OCI-LY7 (cell line): Measurements from ENCODE around the gene XAB2. TPM values are rescaled to one million over a fixed set of nuclear protein-coding genes. Genes with fewer than 3 reads are reported as not detected.

ENCODE experiments used
- BruUV-seq: library from RNA; stranded (reverse); fragments of 400-500 nt; replicated peaks from 2 replicates; lab custom pipeline; 2021; lab: Mats Ljungman, UMichigan
- CTCF ChIA-PET: fragments of 300-600 bp; sonication (Branson Sonifier 250); formaldehyde crosslinking; loops from one replicate; lab custom pipeline; 2022; ENCODE audit warnings: antibody characterized with exemption; ENCODE audit not compliant: unreplicated experiment; lab: Charles Lee
- POLR2A ChIA-PET: fragments of 300-600 bp; sonication (Branson Sonifier 250); formaldehyde crosslinking; loops from one replicate; lab custom pipeline; 2022; ENCODE audit warnings: antibody characterized with exemption; lab: Charles Lee
- DNase-seq: peaks from one replicate; pipeline ENCODE4 v3.0.0-alpha.2; 2015; ENCODE audit warnings: low spot score
- H2AFZ ChIP-seq: fragments of 200-600 bp; sonication (generic), shearing (Covaris generic); 2 replicates; pipeline ENCODE4 v1.6.1; 2014; ENCODE audit warnings: mild to moderate bottlenecking, antibody characterized with exemption, low read length, moderate library complexity
- H3K27ac ChIP-seq: fragments of 200-600 bp; sonication (generic); 2 replicates; pipeline ENCODE4 v1.5.1; 2014; ENCODE audit warnings: mixed run types, low read depth, mild to moderate bottlenecking, moderate library complexity, low read length, inconsistent platforms; ENCODE audit not compliant: poor library complexity, severe bottlenecking
- H3K36me3 ChIP-seq: fragments of 200-600 bp; sonication (generic); 2 replicates; pipeline ENCODE4 v1.6.1; 2014; ENCODE audit warnings: mild to moderate bottlenecking, antibody characterized with exemption, low read length, moderate library complexity, mixed read lengths; ENCODE audit not compliant: insufficient read depth
- H3K4me1 ChIP-seq: fragments of 200-600 bp; sonication (generic); 2 replicates; pipeline ENCODE4 v1.5.1; 2014; ENCODE audit warnings: mild to moderate bottlenecking, low read length; ENCODE audit not compliant: insufficient read depth, poor library complexity, severe bottlenecking
- H3K4me2 ChIP-seq: fragments of 200-600 bp; sonication (generic); 2 replicates; pipeline ENCODE4 v1.6.1; 2014; ENCODE audit warnings: mild to moderate bottlenecking, low read length
- H3K4me3 ChIP-seq: fragments of 200-600 bp; sonication (generic); 2 replicates; pipeline ENCODE4 v1.5.1; 2014; ENCODE audit warnings: mild to moderate bottlenecking, low read depth, low read length; ENCODE audit not compliant: poor library complexity, severe bottlenecking
- H3K79me2 ChIP-seq: fragments of 200-600 bp; sonication (generic); 2 replicates; pipeline ENCODE4 v1.6.1; 2016; ENCODE audit warnings: low read depth, mild to moderate bottlenecking, low read length, moderate library complexity, mixed read lengths; ENCODE audit not compliant: insufficient read depth
- H3K9me2 ChIP-seq: fragments of 200-600 bp; sonication (generic); 2 replicates; pipeline ENCODE4 v1.6.1; 2016; ENCODE audit warnings: mild to moderate bottlenecking, low read length, mixed read lengths; ENCODE audit not compliant: insufficient read depth
- H3K9me3 ChIP-seq: fragments of 200-600 bp; sonication (generic); 2 replicates; pipeline ENCODE4 v1.6.1; 2014; ENCODE audit warnings: mild to moderate bottlenecking, mixed run types, low read length, mixed read lengths
- H4K20me1 ChIP-seq: fragments of 200-600 bp; sonication (generic); 2 replicates; pipeline ENCODE4 v1.6.1; 2014; ENCODE audit warnings: mild to moderate bottlenecking, antibody characterized with exemption, low read length, moderate library complexity, mixed read lengths; ENCODE audit not compliant: insufficient read depth
- CTCF ChIP-seq: fragments of 200-600 bp; sonication (generic); conservative IDR thresholded peaks from 2 replicates; pipeline ENCODE4 v1.5.1; 2014; ENCODE audit warnings: mild to moderate bottlenecking, antibody characterized with exemption, low read length, moderate library complexity, mixed read lengths
- EZH2phosphoT487 ChIP-seq: fragments of 200-600 bp; sonication (generic); IDR thresholded peaks from 2 replicates; pipeline ENCODE4 v1.6.1; 2018; ENCODE audit warnings: low read depth, borderline replicate concordance, mild to moderate bottlenecking, mixed run types, antibody characterized with exemption, low read length, moderate library complexity, mixed read lengths
- intact Hi-C: fragments of 100-400 bp; cut with micrococcal nuclease; formaldehyde crosslinking; loops from one replicate; pipeline ENCODE4 v1.10.0; 2022; ENCODE audit not compliant: unreplicated experiment
- total RNA-seq, 2 experiments: library from RNA; depleted of rRNA in 1 of 2; stranded (reverse); fragments of >200 nt in 1 of 2; shearing (Covaris generic) in 1 of 2; gene quantifications; 2 replicates each; pipeline ENCODE4 v1.2.3, GENCODE V29; 2014 to 2022

The XAB2 gene
- total RNA-seq, 2 experiments from 2014 or later: 36.6 to 39.9 TPM

DNA sequence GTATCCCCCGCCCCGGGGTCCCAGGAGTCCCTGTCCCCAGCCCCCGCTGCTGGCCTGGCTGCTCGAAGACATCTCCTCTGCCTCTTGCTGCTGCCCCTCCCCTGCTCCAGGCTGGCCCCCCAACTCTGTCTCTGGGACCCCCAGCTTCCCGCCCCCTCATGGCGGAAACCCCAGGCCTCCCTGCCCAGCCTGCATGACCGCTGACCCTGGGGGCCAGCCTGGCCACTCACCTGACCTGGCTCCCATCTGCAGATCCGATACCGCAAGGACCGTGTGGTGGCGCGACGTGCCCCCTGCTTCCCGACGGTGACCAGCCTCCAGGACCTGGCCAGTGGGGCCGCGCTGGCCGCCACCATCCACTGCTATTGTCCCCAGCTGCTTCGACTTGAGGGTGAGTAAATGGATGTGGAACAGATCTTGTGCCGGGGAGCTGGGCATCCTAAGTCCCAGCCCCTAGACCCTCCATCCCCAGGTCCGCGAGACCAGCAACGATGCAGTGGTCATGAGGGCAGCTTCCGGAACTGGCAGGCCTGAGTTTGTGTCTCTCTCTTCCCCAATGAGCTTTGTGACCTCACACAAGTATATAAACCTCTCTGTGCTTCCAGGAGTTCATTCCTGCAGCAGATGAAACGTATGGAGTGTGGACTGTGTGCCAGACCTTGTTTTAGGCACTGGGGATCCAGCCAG is 21.3 kb downstream of the XAB2 start:
- Histone ChIP-seq H3K36me3 (no peaks in the 10 kb centered on the region), H4K20me1 (no peaks in the 10 kb centered on the region), H3K4me1 (no peaks in the 10 kb centered on the region), H3K27ac (no peak overlapping the region), H3K9me2 (no peaks in the 10 kb centered on the region), H2AFZ (no peak overlapping the region), H3K79me2 (no peaks in the 10 kb centered on the region), H3K9me3 (no peaks in the 10 kb centered on the region), H3K4me2 (no peak overlapping the region), H3K4me3 (no peak overlapping the region)
- CTCF ChIA-PET: no interaction called here
- POLR2A ChIA-PET: no interaction called here
- intact Hi-C loops: no loop called here
- DNase-seq: no peak
- no TSS peak for BruUV-seq
- TF ChIP-seq CTCF (no peak), EZH2phosphoT487 (no peak)

DNA sequence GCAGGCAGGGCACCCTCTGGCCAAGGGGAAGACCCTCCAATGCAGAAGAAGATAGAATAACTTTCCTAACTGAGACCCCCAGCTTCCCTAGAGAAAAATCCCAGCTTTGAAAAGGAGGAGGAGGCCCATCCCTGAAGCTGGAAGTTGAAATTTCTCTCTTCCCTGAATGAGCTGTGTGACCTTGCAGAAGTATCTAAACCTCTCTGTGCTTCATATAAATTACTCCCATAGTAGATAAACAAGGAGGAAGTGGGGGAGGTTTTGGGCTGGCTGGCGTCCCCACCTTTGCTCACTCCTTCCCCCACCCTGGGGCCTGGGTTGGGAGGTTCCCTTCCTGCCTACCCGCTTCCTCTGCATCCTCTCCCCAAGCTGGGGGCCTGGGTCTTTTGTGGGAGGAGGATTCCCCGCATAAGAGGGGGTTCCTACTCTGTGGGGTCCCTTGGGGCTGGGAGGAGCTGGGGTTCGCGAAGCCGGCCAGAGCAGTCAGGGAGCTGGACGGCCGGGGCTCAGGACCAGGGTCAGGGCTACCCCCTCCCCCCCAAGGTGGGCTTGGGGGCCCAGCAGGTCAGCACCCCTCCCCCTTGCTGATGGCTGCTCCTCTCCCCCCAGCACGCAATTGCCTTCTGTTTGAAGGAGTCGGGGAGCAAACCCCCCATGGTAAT is 22.0 kb downstream of the XAB2 start:
- CTCF ChIA-PET: no interaction called here
- no peaks in the 10 kb centered on the region for H3K4me1 ChIP-seq
- intact Hi-C loops: no loop called here
- H3K4me2 ChIP-seq: no peak overlapping the region
- no peaks in the 10 kb centered on the region for H3K9me3 ChIP-seq
- no peaks in the 10 kb centered on the region for H3K36me3 ChIP-seq
- H3K4me3 ChIP-seq: no peak overlapping the region
- POLR2A ChIA-PET: no interaction called here
- H2AFZ ChIP-seq: no peak overlapping the region
- BruUV-seq: no TSS peak
- no peak for DNase-seq
- no peak overlapping the region for H3K27ac ChIP-seq
- no peaks in the 10 kb centered on the region for H3K9me2 ChIP-seq
- no peaks in the 10 kb centered on the region for H4K20me1 ChIP-seq
- no peak for TF ChIP-seq CTCF
- TF ChIP-seq EZH2phosphoT487: no peak
- no peaks in the 10 kb centered on the region for H3K79me2 ChIP-seq

GRCh38 chr19:7606289-7606688 is 23.1 kb downstream of the XAB2 start:
- no peaks in the 10 kb centered on the region for H3K36me3 ChIP-seq
- H3K9me3 ChIP-seq: no peaks in the 10 kb centered on the region
- no peaks in the 10 kb centered on the region for H3K79me2 ChIP-seq
- BruUV-seq: no TSS peak
- ChIA-PET CTCF (interaction anchor here (0.6 to 0.9 kb wide), 2 partner anchors 8 to 49 kb away, joined by 3 read pairs; no protein-coding TSS in a partner anchor), POLR2A (interaction anchor here (0.6 to 1.3 kb wide), 5 partner anchors 9 to 463 kb away, joined by 3 to 10 read pairs (median 4); partner anchors contain the start of genes PET100, TIMM44 and XAB2)
- H3K4me3 ChIP-seq: no peak overlapping the region
- TF ChIP-seq EZH2phosphoT487 (no peak), CTCF (no peak)
- no peaks in the 10 kb centered on the region for H3K9me2 ChIP-seq
- DNase-seq: no peak
- no peaks in the 10 kb centered on the region for H3K4me1 ChIP-seq
- H3K4me2 ChIP-seq: no peak overlapping the region
- no peaks in the 10 kb centered on the region for H4K20me1 ChIP-seq
- no peak overlapping the region for H2AFZ ChIP-seq
- intact Hi-C loops: no loop called here
- no peak overlapping the region for H3K27ac ChIP-seq
